Activated CD8-positive, alpha-beta T cell treated with anti-CD3 and anti-CD28 coated beads for 36 hours (primary cell): ENCODE data around the gene HOXA2. TPM values are rescaled to one million over a fixed set of nuclear protein-coding genes. Genes with fewer than 3 reads are reported as not detected.

Experiments
- ATAC-seq: fragments of 200-7000 bp; cut with Tn5 transposase; one replicate; pipeline ENCODE4 v1.10.0; 2021; ENCODE audit warnings: mild to moderate bottlenecking, moderate library complexity
- CTCF ChIA-PET: fragments of 350-600 bp; sonication (Branson Sonifier 250); formaldehyde crosslinking; loops from one replicate; lab custom pipeline; 2021; ENCODE audit warnings: antibody characterized with exemption; lab: Charles Lee
- POLR2A ChIA-PET: fragments of 350-600 bp; sonication (Branson Sonifier 250); formaldehyde crosslinking; loops from one replicate; lab custom pipeline; 2021; ENCODE audit warnings: antibody characterized with exemption; lab: Charles Lee
- DNase-seq: peaks from one replicate; pipeline ENCODE4 v3.0.0-alpha.2; 2020
- H3K27ac Mint-ChIP-seq: one replicate; pipeline ENCODE4 v1.8.0; 2021; ENCODE audit warnings: mild to moderate bottlenecking, mixed read lengths
- H3K27me3 Mint-ChIP-seq: one replicate; pipeline ENCODE4 v1.8.0; 2021; ENCODE audit warnings: mixed read lengths
- H3K36me3 Mint-ChIP-seq: one replicate; pipeline ENCODE4 v1.8.0; 2021; ENCODE audit warnings: low read depth, mixed read lengths
- H3K4me1 Mint-ChIP-seq: one replicate; pipeline ENCODE4 v1.8.0; 2021; ENCODE audit warnings: low read depth, mixed read lengths
- H3K4me3 Mint-ChIP-seq: one replicate; pipeline ENCODE4 v1.8.0; 2021; ENCODE audit warnings: mild to moderate bottlenecking, moderate library complexity, mixed read lengths
- H3K9me3 Mint-ChIP-seq: one replicate; pipeline ENCODE4 v1.8.0; 2021; ENCODE audit warnings: mixed read lengths
- intact Hi-C: fragments of 100-400 bp; cut with micrococcal nuclease; formaldehyde crosslinking; loops from one replicate; pipeline ENCODE4 v1.10.0; 2022
- total RNA-seq, 2 experiments: library from RNA; stranded (reverse); gene quantifications; one replicate each; pipeline ENCODE4 v1.2.3, GENCODE V29; 2021
- TF ChIP-seq, protein P1 (sequence below): fragments of 200-600 bp; IDR thresholded peaks from one replicate; pipeline ENCODE4 v1.8.0; 2022; ENCODE audit warnings: antibody characterized with exemption, mild to moderate bottlenecking

The HOXA2 gene
- total RNA-seq, 2 experiments from 2014 or later, result not detected

DNA sequence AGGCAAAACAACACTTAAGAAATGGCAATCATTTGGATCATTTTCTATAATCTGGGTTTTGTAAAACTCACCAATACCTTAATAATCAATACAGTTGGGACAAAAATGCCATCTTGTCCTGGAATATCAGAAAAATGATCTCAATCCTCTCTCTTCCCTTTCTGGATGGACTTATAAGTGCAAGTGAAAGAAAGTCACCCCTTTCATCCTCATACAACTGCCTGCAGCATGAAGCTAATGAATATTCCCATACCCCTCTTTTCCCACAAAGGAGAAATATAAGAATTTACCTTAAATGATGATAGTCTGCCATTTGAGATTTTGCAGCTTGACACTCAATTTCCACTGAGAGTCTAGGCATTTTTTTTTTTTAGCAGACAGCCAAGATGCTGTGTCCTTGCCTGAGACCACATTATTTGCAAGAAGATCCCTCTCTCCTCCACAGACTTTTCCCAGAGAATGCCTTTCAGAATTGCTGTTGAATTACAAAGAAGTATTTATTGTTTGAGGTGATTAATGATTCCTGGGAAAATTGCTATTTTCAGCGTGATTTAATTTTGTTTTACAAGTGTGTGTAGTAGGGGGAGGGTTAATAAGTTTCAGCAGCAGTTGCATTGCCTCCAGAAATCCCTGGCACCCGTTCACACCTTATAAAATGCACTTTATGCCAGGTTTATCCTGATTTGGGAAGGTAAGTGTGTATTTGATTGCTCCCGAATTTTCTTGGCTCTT, 24.3 kb upstream of the HOXA2 start:
- TF ChIP-seq, protein P1, sequence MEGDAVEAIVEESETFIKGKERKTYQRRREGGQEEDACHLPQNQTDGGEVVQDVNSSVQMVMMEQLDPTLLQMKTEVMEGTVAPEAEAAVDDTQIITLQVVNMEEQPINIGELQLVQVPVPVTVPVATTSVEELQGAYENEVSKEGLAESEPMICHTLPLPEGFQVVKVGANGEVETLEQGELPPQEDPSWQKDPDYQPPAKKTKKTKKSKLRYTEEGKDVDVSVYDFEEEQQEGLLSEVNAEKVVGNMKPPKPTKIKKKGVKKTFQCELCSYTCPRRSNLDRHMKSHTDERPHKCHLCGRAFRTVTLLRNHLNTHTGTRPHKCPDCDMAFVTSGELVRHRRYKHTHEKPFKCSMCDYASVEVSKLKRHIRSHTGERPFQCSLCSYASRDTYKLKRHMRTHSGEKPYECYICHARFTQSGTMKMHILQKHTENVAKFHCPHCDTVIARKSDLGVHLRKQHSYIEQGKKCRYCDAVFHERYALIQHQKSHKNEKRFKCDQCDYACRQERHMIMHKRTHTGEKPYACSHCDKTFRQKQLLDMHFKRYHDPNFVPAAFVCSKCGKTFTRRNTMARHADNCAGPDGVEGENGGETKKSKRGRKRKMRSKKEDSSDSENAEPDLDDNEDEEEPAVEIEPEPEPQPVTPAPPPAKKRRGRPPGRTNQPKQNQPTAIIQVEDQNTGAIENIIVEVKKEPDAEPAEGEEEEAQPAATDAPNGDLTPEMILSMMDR, result no peak
- Mint-ChIP-seq H3K36me3 (peaks cover 3% of the 10 kb centered on the region), H3K27me3 (peaks cover 16% of the 10 kb centered on the region), H3K27ac (no peak overlapping the region), H3K4me1 (no peaks in the 10 kb centered on the region), H3K9me3 (no peaks in the 10 kb centered on the region), H3K4me3 (no peak overlapping the region)
- ATAC-seq (no peak), DNase-seq (no peak)
- intact Hi-C loops, result no loop called here
- ChIA-PET CTCF (no interaction called here), POLR2A (interaction anchor here (0.7 kb wide), 1 partner anchor 37 kb away, joined by 3 read pairs; no protein-coding TSS in a partner anchor)

DNA sequence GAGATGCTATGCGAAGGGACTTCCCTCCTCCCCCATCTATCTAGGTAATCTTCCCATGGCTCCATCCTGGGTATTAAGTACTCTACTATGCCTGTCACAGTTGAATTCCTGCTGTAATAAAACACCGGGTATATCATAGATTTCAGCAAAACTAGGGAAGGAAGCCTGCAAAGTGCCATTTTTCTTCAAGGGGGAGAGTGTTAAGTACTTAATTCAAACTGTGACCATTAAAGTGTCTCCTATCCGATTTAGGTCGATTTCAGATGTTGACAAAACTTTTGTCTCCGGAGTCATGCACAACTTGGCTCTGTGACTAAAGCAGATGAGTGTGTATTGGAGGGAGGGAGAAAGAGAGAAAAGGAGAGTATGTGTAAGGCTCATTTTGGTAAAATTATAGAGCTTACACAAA, 23.5 kb upstream of the HOXA2 start:
- TF ChIP-seq, protein P1, result no peak
- Mint-ChIP-seq H3K4me1 (no peaks in the 10 kb centered on the region), H3K4me3 (no peak overlapping the region), H3K9me3 (no peaks in the 10 kb centered on the region), H3K36me3 (no peaks in the 10 kb centered on the region), H3K27me3 (peaks cover 12% of the 10 kb centered on the region), H3K27ac (no peak overlapping the region)
- DNase-seq, result no peak
- intact Hi-C loops, result no loop called here
- POLR2A ChIA-PET, result interaction anchor here (0.7 kb wide), 1 partner anchor 37 kb away, joined by 3 read pairs; no protein-coding TSS in a partner anchor
- no peak for ATAC-seq
- CTCF ChIA-PET, result no interaction called here

DNA sequence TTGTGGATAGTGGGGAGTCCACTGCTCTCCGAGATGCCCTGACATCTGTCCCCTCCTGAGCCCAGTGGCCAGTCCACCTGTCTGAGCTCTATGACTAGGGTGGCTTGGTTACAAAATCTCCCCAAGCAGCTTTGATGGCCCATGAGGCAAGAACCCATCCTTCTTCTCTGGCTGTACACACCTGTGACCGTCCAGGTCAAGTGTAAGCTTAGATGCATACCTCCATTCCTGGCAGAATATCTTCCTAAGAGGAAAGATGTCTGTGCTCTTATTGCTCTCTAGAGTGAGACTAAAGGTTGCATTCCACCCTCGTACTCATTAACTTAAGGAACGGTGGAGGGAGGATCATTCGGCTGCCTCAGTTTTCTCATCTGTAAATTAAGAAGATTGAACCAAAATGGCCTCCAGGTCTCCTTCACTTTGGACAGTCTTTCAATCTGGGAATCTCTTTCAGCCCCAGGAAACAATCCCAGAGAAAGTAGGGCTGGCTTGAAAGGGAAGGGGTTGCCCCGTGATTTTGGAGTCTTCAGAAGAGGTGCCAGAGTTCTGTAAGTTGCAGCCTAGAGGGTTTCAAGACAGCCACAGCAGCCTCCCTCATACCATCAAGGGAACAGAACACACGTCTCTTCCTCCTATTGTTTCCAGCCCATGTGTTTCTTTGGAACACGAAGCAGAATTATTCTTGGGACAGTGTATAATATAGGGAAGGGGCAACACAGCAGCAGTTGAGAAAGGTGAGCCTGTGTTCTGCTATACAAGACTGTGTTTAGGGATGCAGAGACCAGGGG, 22.6 kb upstream of the HOXA2 start:
- ChIA-PET CTCF (no interaction called here), POLR2A (no interaction called here)
- no peaks in the 10 kb centered on the region for H3K4me1 Mint-ChIP-seq
- no peak overlapping the region for H3K27ac Mint-ChIP-seq
- no peaks in the 10 kb centered on the region for H3K36me3 Mint-ChIP-seq
- H3K27me3 Mint-ChIP-seq, result peaks cover 12% of the 10 kb centered on the region
- TF ChIP-seq, protein P1, result no peak
- no peak overlapping the region for H3K4me3 Mint-ChIP-seq
- no peak for ATAC-seq
- no peaks in the 10 kb centered on the region for H3K9me3 Mint-ChIP-seq
- no peak for DNase-seq
- intact Hi-C loops, result no loop called here

DNA sequence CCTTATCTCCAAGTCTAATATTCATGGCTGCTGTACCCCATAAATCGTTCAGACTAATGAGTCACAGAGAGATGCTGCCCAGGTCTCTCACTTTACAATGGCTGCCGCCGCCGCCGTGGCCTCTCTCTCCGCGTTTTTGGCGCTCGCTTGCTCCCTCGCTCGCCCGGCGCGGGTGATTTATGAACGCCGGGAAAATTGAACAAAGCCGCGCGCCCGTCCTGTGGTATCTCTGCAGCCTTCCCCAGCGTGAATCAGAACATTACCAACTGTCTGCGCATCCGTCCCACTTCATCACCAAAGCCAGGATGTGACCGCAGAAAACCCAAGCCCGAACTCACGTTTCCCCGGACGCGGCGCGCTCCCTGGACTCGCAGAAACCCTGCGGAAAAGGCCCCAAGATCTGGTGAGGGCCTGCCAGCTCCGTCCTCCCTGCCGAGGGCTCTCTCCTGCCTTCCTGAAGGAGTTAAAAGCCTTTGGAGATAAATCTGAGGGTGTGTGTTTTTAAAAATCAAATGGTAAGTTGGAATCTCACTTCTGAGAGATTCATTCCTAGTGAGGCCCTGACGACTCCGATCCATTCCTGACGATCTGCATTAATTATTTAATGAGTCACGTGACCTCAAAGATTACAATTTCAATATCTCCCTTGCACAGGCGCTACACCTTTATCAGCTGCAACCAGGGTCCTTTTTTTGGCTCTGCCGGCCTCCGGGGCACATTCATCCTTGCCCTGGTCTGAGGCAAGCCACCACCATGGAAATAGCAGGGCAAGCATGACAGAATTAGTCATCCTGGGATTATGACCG, 21.8 kb upstream of the HOXA2 start:
- DNase-seq (no peak), ATAC-seq (no peak)
- Mint-ChIP-seq H3K9me3 (no peaks in the 10 kb centered on the region), H3K4me3 (no peak overlapping the region), H3K4me1 (no peaks in the 10 kb centered on the region), H3K27ac (no peak overlapping the region), H3K27me3 (peaks cover 12% of the 10 kb centered on the region), H3K36me3 (no peaks in the 10 kb centered on the region)
- POLR2A ChIA-PET, result no interaction called here
- CTCF ChIA-PET, result no interaction called here
- intact Hi-C loops, result no loop called here
- TF ChIP-seq, protein P1, result no peak
